Measurements from ENCODE around the gene RAB11FIP3.

- no peak for TF ChIP-seq CTCF (IDR thresholded peaks at IDR 0.05 in 4 of 5, conservative IDR thresholded peaks at IDR 0.05 in 1 of 5)
- TF ChIP-seq POLR2A (IDR thresholded peaks at IDR 0.05): no peak
Measured at GRCh38 chr16:483341-484075, 58.1 kb downstream of the RAB11FIP3 start.

Data from gastrocnemius medialis (tissue), 4 donors.